Endothelial cell of umbilical vein (primary cell): Measurements from ENCODE around the gene PLEKHA5. TPM values are rescaled to one million over a fixed set of nuclear protein-coding genes. Genes with fewer than 3 reads are reported as not detected.

Experiments
- BruUV-seq: library from RNA; stranded (reverse); fragments of 400-500 nt; replicated peaks from 2 replicates; lab custom pipeline; 2021; lab: Mats Ljungman, UMichigan
- CTCF ChIA-PET: fragments of 300-600, 350-600 bp; sonication (Branson Sonifier 250); formaldehyde crosslinking; loops from one replicate; lab custom pipeline; 2021; ENCODE audit warnings: antibody characterized with exemption, inconsistent platforms; lab: Charles Lee
- POLR2A ChIA-PET: fragments of 300-600, 350-600 bp; sonication (Branson Sonifier 250); formaldehyde crosslinking; loops from one replicate; lab custom pipeline; 2021; ENCODE audit warnings: antibody characterized with exemption, inconsistent platforms; lab: Charles Lee
- DNase-seq: peaks from one replicate; pipeline ENCODE4 v3.0.0-alpha.2; 2011; ENCODE audit warnings: low read depth, low spot score
- FAIRE-seq: peaks from 2 replicates; lab custom pipeline; 2011; peaks lifted over from hg19 to GRCh38; lab: Jason Lieb, UNC
- H2AFZ ChIP-seq: 2 replicates; pipeline ENCODE4 v1.6.0; 2012; ENCODE audit warnings: low read depth, low read length, control low read depth, inconsistent platforms
- H3K27ac ChIP-seq: 2 replicates; pipeline ENCODE4 v1.5.1; 2011; ENCODE audit warnings: low read depth, mild to moderate bottlenecking, control low read depth, low read length, moderate library complexity; ENCODE audit not compliant: insufficient read depth
- H3K27me3 ChIP-seq, 2 experiments: 2 replicates each; pipeline versions ENCODE4 v1.6.0 to v1.6.1; 2011; ENCODE audit warnings: low read length in 2 of 2, mixed read lengths in 1 of 2; ENCODE audit not compliant: control insufficient read depth in 2 of 2, insufficient read depth in 2 of 2
- H3K36me3 ChIP-seq, 2 experiments: 2 replicates in 1 of 2; 3 replicates in 1 of 2; pipeline ENCODE4 v1.5.1; 2011; ENCODE audit warnings: low read length in 2 of 2, mild to moderate bottlenecking in 1 of 2, moderate library complexity in 1 of 2; ENCODE audit not compliant: control insufficient read depth in 2 of 2, insufficient read depth in 2 of 2; ENCODE audit errors: extremely low read depth in 1 of 2
- H3K4me1 ChIP-seq: 3 replicates; pipeline ENCODE4 v1.5.1; 2011; ENCODE audit warnings: mild to moderate bottlenecking, low read length; ENCODE audit not compliant: control insufficient read depth, insufficient read depth; ENCODE audit errors: extremely low read depth
- H3K4me2 ChIP-seq: 2 replicates; pipeline ENCODE4 v1.6.1; 2011; ENCODE audit warnings: low read length, control low read depth, mixed read lengths; ENCODE audit not compliant: insufficient read depth
- H3K4me3 ChIP-seq, 3 experiments: fragments of 200-600 bp in 1 of 3; sonication (generic), shearing (Covaris generic) in 1 of 3; replicated peaks in 1 of 3; 2 replicates each; pipeline ENCODE4 v1.5.1; 2011 to 2016; ENCODE audit warnings: control low read depth in 3 of 3, low read length in 3 of 3, mild to moderate bottlenecking in 2 of 3, inconsistent platforms in 1 of 3, low read depth in 1 of 3, moderate library complexity in 1 of 3; ENCODE audit not compliant: insufficient read depth in 1 of 3
- H3K79me2 ChIP-seq: 2 replicates; pipeline ENCODE4 v1.6.0; 2012; ENCODE audit warnings: low read length, inconsistent platforms; ENCODE audit not compliant: control insufficient read depth, insufficient read depth
- H3K9ac ChIP-seq: replicated peaks from 2 replicates; pipeline ENCODE3; 2011; ENCODE audit warnings: low read length, control low read depth; ENCODE audit not compliant: insufficient read depth; ENCODE audit errors: extremely low read depth
- H3K9me1 ChIP-seq: replicated peaks from 3 replicates; pipeline ENCODE4 v1.6.0; 2011; ENCODE audit warnings: mild to moderate bottlenecking, low read length; ENCODE audit not compliant: control insufficient read depth, insufficient read depth; ENCODE audit errors: extremely low read depth
- H3K9me3 ChIP-seq: replicated peaks from 2 replicates; pipeline ENCODE4 v1.5.1; 2012; ENCODE audit warnings: low read length, inconsistent platforms; ENCODE audit not compliant: control insufficient read depth, insufficient read depth
- H4K20me1 ChIP-seq: replicated peaks from 2 replicates; pipeline ENCODE3; 2011; ENCODE audit warnings: mild to moderate bottlenecking, low read length; ENCODE audit not compliant: control insufficient read depth, insufficient read depth; ENCODE audit errors: extremely low read depth
- EZH2 ChIP-seq: IDR thresholded peaks from 2 replicates; pipeline ENCODE4 v1.6.1; 2012; ENCODE audit warnings: borderline replicate concordance, low read depth, mild to moderate bottlenecking, moderate library complexity, low read length, inconsistent platforms; ENCODE audit not compliant: severe bottlenecking
- FOS ChIP-seq: IDR thresholded peaks from 2 replicates; pipeline ENCODE4 v1.6.1; 2011; ENCODE audit warnings: mild to moderate bottlenecking, low read length, moderate library complexity, borderline replicate concordance; ENCODE audit not compliant: insufficient read depth
- GATA2 ChIP-seq: IDR thresholded peaks from 2 replicates; pipeline ENCODE4 v1.7.0; 2011; ENCODE audit warnings: low read depth, mild to moderate bottlenecking, moderate library complexity, mixed read lengths, low read length; ENCODE audit not compliant: insufficient read length, insufficient read depth
- JUN ChIP-seq: IDR thresholded peaks from 2 replicates; pipeline ENCODE4 v1.6.1; 2011; ENCODE audit warnings: borderline replicate concordance, low read depth; ENCODE audit not compliant: insufficient read length, insufficient read depth
- MAX ChIP-seq: IDR thresholded peaks from 2 replicates; pipeline ENCODE4 v1.6.1; 2011; ENCODE audit not compliant: insufficient read depth, insufficient read length
- MYC ChIP-seq: IDR thresholded peaks from one replicate; pipeline ENCODE4 v1.6.1; 2011; ENCODE audit warnings: mild to moderate bottlenecking, low read depth, low read length
- POLR2A ChIP-seq: IDR thresholded peaks from 2 replicates; pipeline ENCODE4 v1.6.1; 2012; ENCODE audit warnings: low read depth, mild to moderate bottlenecking, control low read depth, low read length
- POLR2AphosphoS5 ChIP-seq: IDR thresholded peaks from 2 replicates; pipeline ENCODE4 v1.6.1; 2012; ENCODE audit warnings: low read depth, mild to moderate bottlenecking, control low read depth, low read length, moderate library complexity; ENCODE audit not compliant: insufficient read depth
- dilution Hi-C: fragments of 300-500 bp; cut with MboI; formaldehyde crosslinking; loops from one replicate; pipeline ENCODE4 v1.15.0; 2019; ENCODE audit warnings: low sequenced_read_pairs; ENCODE audit not compliant: extremely low pct_ligation_motif_present
- intact Hi-C: fragments of 100-400 bp; cut with micrococcal nuclease; formaldehyde crosslinking; loops from one replicate; pipeline ENCODE4 v1.10.0; 2022
- polyA plus RNA-seq, 4 experiments: library from polyadenylated mRNA; depleted of rRNA in 3 of 4; stranded (reverse) in 3 of 4; unstranded in 1 of 4; fragments of >200 nt; gene quantifications; 2 replicates each; pipeline versions ENCODE4 v1.2.1 to v1.2.3, GENCODE V29; 2011 to 2012; ENCODE audit warnings: missing spikeins in 1 of 4
- total RNA-seq: library from RNA; stranded (reverse); gene quantifications from 2 replicates; pipeline ENCODE4 v1.2.3, GENCODE V29; 2021
- TF ChIP-seq, protein P1 (sequence below), 2 donors: IDR thresholded peaks; 1 replicate in 1 of 2; 2 replicates in 1 of 2; pipeline ENCODE4 v1.5.1; 2011; ENCODE audit warnings: low read length in 2 of 2, mild to moderate bottlenecking in 2 of 2, moderate library complexity in 2 of 2, control low read depth in 1 of 2, inconsistent platforms in 1 of 2, low read depth in 1 of 2; ENCODE audit not compliant: insufficient read depth in 1 of 2; ENCODE audit errors: extremely low read depth in 1 of 2

Gene PLEKHA5
- total and polyA plus RNA-seq, 2 donors (not counting 3 experiments of a cell fraction or from before 2014, with no cell fraction given) = 2.5 to 12.7 TPM

DNA sequence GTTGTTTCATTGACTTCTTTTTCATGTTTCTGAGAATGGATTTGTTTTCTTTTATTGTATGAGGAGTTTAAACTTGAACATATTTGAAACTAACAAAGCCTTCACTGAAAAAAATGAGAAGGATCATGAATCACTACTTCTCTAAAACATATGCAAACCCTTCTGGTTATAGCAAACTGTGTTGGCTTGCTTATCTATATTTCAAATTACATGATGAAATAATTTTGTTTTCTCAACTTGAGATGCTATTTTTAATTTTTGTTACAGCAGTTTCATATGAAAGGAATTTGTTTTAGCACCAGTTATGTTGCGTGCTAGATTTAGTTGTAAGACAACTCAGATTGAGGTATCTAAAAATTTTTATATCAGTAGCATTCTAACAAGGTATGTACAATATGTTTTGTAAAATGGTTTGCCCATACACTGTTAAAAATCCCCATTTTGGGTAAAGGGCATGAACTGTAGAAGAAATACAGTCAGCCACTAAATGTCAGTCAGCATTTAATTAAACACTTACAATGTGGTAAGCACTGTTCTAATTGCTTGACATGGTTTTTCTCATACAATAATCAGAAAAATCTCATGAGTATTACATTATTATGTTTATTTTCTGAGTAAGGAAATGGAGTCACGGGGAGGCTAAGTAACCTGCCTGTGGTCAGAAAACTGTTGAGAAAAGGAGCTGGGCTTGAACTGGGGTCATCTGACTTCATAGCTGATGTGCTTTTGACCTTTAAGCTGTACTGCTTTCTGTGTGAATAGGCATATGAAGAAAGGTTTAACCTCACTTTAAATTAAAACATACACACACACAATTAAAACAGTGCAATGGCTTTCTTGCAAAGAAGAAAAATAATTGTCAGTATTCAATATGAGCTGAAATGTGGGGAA, 105.7 kb downstream of the PLEKHA5 start:
- Histone ChIP-seq H3K9me1 (no peaks in the 10 kb centered on the region), H3K4me2 (no peak overlapping the region), H3K4me3 (no peak overlapping the region), H3K9me3 (no peaks in the 10 kb centered on the region), H3K4me1 (no peaks in the 10 kb centered on the region), H2AFZ (no peak overlapping the region), H3K9ac (no peak overlapping the region), H3K27me3 (no peaks in the 10 kb centered on the region), H3K27ac (no peak overlapping the region), H3K36me3 (no peaks in the 10 kb centered on the region), H3K79me2 (no peaks in the 10 kb centered on the region), H4K20me1 (no peaks in the 10 kb centered on the region)
- TF ChIP-seq EZH2 (no peak), MAX (no peak), POLR2A (no peak), MYC (no peak), FOS (no peak), JUN (no peak)
- ChIA-PET POLR2A (no interaction called here), CTCF (interaction anchor here (0.8 to 1.2 kb wide), 2 partner anchors 13 to 15 kb away, joined by 3 to 4 read pairs; no protein-coding TSS in a partner anchor)
- FAIRE-seq = no peak
- peak; percentile 31 for DNase-seq
- no TSS peak for BruUV-seq
- dilution Hi-C loops = no loop called here
- intact Hi-C loops = no loop called here

- H3K36me3 ChIP-seq = no peaks in the 10 kb centered on the region
- no peak overlapping the region for H3K4me2 ChIP-seq
- intact Hi-C loops (no loop called here), dilution Hi-C loops (no loop called here)
- H3K9ac ChIP-seq = no peak overlapping the region
- ChIA-PET CTCF (interaction anchor here (0.6 to 2.4 kb wide), 3 partner anchors 9 to 14 kb away, joined by 3 to 9 read pairs (median 4); no protein-coding TSS in a partner anchor), POLR2A (no interaction called here)
- DNase-seq (no peak), FAIRE-seq (no peak)
- no peaks in the 10 kb centered on the region for H4K20me1 ChIP-seq
- TF ChIP-seq FOS (no peak), POLR2AphosphoS5 (no peak), EZH2 (no peak), MYC (no peak), JUN (no peak), MAX (no peak), GATA2 (no peak), POLR2A (no peak)
- TF ChIP-seq, protein P1, sequence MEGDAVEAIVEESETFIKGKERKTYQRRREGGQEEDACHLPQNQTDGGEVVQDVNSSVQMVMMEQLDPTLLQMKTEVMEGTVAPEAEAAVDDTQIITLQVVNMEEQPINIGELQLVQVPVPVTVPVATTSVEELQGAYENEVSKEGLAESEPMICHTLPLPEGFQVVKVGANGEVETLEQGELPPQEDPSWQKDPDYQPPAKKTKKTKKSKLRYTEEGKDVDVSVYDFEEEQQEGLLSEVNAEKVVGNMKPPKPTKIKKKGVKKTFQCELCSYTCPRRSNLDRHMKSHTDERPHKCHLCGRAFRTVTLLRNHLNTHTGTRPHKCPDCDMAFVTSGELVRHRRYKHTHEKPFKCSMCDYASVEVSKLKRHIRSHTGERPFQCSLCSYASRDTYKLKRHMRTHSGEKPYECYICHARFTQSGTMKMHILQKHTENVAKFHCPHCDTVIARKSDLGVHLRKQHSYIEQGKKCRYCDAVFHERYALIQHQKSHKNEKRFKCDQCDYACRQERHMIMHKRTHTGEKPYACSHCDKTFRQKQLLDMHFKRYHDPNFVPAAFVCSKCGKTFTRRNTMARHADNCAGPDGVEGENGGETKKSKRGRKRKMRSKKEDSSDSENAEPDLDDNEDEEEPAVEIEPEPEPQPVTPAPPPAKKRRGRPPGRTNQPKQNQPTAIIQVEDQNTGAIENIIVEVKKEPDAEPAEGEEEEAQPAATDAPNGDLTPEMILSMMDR (IDR thresholded peaks at IDR 0.05; ENCODE audit: extremely low read depth in 1 of 2, insufficient read depth in 1 of 2, low read depth in 1 of 2, low read length in 2 of 2) = no peak
- H3K27me3 ChIP-seq = no peaks in the 10 kb centered on the region
- H3K4me3 ChIP-seq = no peak overlapping the region
- H3K79me2 ChIP-seq = no peaks in the 10 kb centered on the region
- H3K9me1 ChIP-seq = no peaks in the 10 kb centered on the region
- H2AFZ ChIP-seq = no peak overlapping the region
- BruUV-seq = no TSS peak
- no peak overlapping the region for H3K27ac ChIP-seq
- H3K4me1 ChIP-seq = no peaks in the 10 kb centered on the region
- no peaks in the 10 kb centered on the region for H3K9me3 ChIP-seq
Measured at GRCh38 chr12:19236656-19237055, 107.1 kb downstream of the PLEKHA5 start.
